K562 (cell line): ENCODE data around the gene PLSCR3. TPM values are rescaled to one million over a fixed set of nuclear protein-coding genes. Genes with fewer than 3 reads are reported as not detected.
A peak's percentile ranks its signal among the peaks of the same experiment; 100 is the strongest.

Source experiments
- AFF4 ChIP-seq: sonication (generic); formaldehyde crosslinking; IDR thresholded peaks from 2 replicates; pipeline ENCODE4 v1.8.0; 2023; ENCODE audit warnings: mild to moderate bottlenecking, missing genetic modification reagents
- FIP1L1 ChIP-seq: fragments of 200-400 bp; formaldehyde crosslinking; IDR thresholded peaks from 2 replicates; pipeline ENCODE4 v1.6.1; 2018; ENCODE audit warnings: mild to moderate bottlenecking, low read depth, low read length; ENCODE audit not compliant: poor library complexity, severe bottlenecking
- FOXP4 ChIP-seq: sonication (generic); formaldehyde crosslinking; IDR thresholded peaks from 2 replicates; pipeline ENCODE4 v1.8.0; 2022; ENCODE audit warnings: mild to moderate bottlenecking, missing genetic modification reagents, borderline replicate concordance
- HINFP ChIP-seq: fragments of 450-650 bp; conservative IDR thresholded peaks from 2 replicates; pipeline ENCODE4 v1.6.1; 2016; ENCODE audit warnings: missing genetic modification characterization, low read depth, mild to moderate bottlenecking, control low read depth, missing compliant biosample characterization
- JUND ChIP-seq, 2 experiments: IDR thresholded peaks; 2 replicates in 1 of 2; 3 replicates in 1 of 2; pipeline ENCODE4 v1.6.1; 2011; ENCODE audit warnings: borderline replicate concordance in 2 of 2, low read depth in 2 of 2, low read length in 2 of 2, improper control_type of control experiment in 1 of 2, missing biosample characterization in 1 of 2, missing genetic modification characterization in 1 of 2, missing genetic modification reagents in 1 of 2
- KDM5B ChIP-seq: fragments of 200-600 bp; sonication (generic); IDR thresholded peaks from 2 replicates; pipeline ENCODE4 v1.6.1; 2012; ENCODE audit warnings: low read depth, mild to moderate bottlenecking, moderate library complexity, low read length, control low read depth, inconsistent platforms; ENCODE audit not compliant: insufficient replicate concordance
- PURB ChIP-seq: sonication (generic); formaldehyde crosslinking; IDR thresholded peaks from 2 replicates; pipeline ENCODE4 v1.9.0; 2021; ENCODE audit warnings: low read depth, mild to moderate bottlenecking, missing genetic modification reagents
- SMARCC2 ChIP-seq: fragments of 450-650 bp; IDR thresholded peaks from 2 replicates; pipeline ENCODE4 v1.6.1; 2017; ENCODE audit warnings: antibody characterized with exemption, moderate library complexity, mild to moderate bottlenecking, low read depth
- SP2 ChIP-seq: IDR thresholded peaks from 2 replicates; pipeline ENCODE4 v1.6.1; 2011; ENCODE audit warnings: mild to moderate bottlenecking, low read depth, low read length, moderate library complexity; ENCODE audit not compliant: poor library complexity, severe bottlenecking; ENCODE audit errors: extremely low read depth
- TAF9B ChIP-seq: fragments of 450-650 bp; IDR thresholded peaks from 2 replicates; pipeline ENCODE4 v1.6.1; 2018; ENCODE audit warnings: mild to moderate bottlenecking; ENCODE audit not compliant: partially characterized antibody
- TEAD1 ChIP-seq, 2 experiments: fragments of 450-650 bp in 1 of 2; sonication (generic) in 1 of 2; formaldehyde crosslinking; IDR thresholded peaks; 2 replicates each; pipeline versions ENCODE4 v1.4.0 to v1.8.0; 2020 to 2022; ENCODE audit warnings: mild to moderate bottlenecking in 2 of 2, missing genetic modification reagents in 1 of 2
- TFAP4 ChIP-seq: sonication (generic); formaldehyde crosslinking; IDR thresholded peaks from 2 replicates; pipeline ENCODE4 v1.8.0; 2022; ENCODE audit warnings: missing genetic modification reagents, mild to moderate bottlenecking, moderate library complexity, borderline replicate concordance
- XRCC4 ChIP-seq: IDR thresholded peaks from one replicate; pipeline ENCODE4 v1.6.1; 2011; ENCODE audit not compliant: insufficient read depth, insufficient read length; ENCODE audit errors: extremely low read depth
- ZBTB34 ChIP-seq: fragments of 250-450 bp; sonication (Bioruptor Pico); IDR thresholded peaks from 2 replicates; pipeline ENCODE4 v1.8.0; 2021; ENCODE audit warnings: mild to moderate bottlenecking, moderate library complexity
- polyA plus RNA-seq, 8 experiments: library from polyadenylated mRNA; depleted of rRNA in 4 of 8; stranded (reverse) in 5 of 8; unstranded in 3 of 8; fragments of >200 nt; fragmentation: Nextera tagmentation in 2 of 8; fragmentation: Illumina TruSeq in 1 of 8; extraction: Ambion mirVana in 2 of 8; extraction: Trizol in 1 of 8; gene quantifications; 2 replicates each; pipeline versions ENCODE4 v1.2.1 to v1.2.3, GENCODE V29; 2011 to 2014; ENCODE audit warnings: inconsistent platforms in 1 of 8, missing spikeins in 1 of 8
- total RNA-seq, 7 experiments: library from RNA; depleted of rRNA in 6 of 7; stranded (reverse); fragments of >200 nt in 6 of 7; fragmentation: Illumina TruSeq in 2 of 7; extraction: Trizol in 2 of 7; gene quantifications; 2 replicates each; pipeline versions ENCODE4 v1.2.1 to v1.2.3, GENCODE V29; 2011 to 2021; ENCODE audit warnings: low replicate concordance in 1 of 7

Gene PLSCR3
- total and polyA plus RNA-seq, 9 of the 15 experiments (the other 6 are each of a cell fraction or from before 2014, with no cell fraction given) = 3.2 to 16.8 (median 4.5) TPM

- TF ChIP-seq JUND (IDR thresholded peaks at IDR 0.05; ENCODE audit: borderline replicate concordance, low read depth, low read length) (peak; percentile 10; the same call in 1 of the 2 replicates), JUND (tag; IDR thresholded peaks at IDR 0.05; ENCODE audit: borderline replicate concordance, low read depth, low read length) (no peak), TAF9B (peak; percentile 54), KDM5B (peak; percentile 64), SP2 (peak; percentile 53), PURB (CRISPR knock-in tag) (no peak), XRCC4 (no peak), TEAD1 (CRISPR knock-in tag; IDR thresholded peaks at IDR 0.05) (no peak), TFAP4 (peak; percentile 95), AFF4 (peak; percentile 36; the same call in 1 of the 2 replicates), FIP1L1 (no peak), SMARCC2 (peak; percentile 30; the same call in 1 of the 2 replicates), ZBTB34 (CRISPR knock-in tag) (no peak), HINFP (no peak), FOXP4 (CRISPR knock-in tag) (no peak)
Measured at GRCh38 chr17:7403977-7404736, 9.8 kb upstream of the PLSCR3 start, which contains the start of gene TMEM256 (continued).
